ENCODE data around the gene RTP3.

DNA sequence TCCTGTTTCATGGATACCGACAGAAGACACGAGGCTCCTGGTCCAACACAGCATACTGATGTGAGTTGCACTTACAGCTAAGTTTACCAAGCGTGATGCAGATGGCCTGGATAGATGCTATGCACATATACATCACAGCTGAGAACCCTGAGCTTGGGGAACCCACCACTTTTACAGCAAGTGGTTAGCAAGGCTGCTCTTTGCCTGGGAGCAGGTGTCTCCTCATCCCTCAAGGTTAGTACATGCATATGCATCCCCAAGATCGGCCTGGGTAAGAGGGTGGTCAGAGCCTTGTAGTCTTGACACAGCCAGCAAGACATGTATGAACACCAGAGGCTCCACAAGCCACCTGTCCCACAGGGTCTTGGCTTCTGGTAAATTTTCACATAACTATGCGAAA lies 40.0 kb downstream of the RTP3 start:
- TF ChIP-seq EZH2phosphoT487 (IDR thresholded peaks at IDR 0.05; ENCODE audit: low read length) = no peak
- TF ChIP-seq, protein P1, sequence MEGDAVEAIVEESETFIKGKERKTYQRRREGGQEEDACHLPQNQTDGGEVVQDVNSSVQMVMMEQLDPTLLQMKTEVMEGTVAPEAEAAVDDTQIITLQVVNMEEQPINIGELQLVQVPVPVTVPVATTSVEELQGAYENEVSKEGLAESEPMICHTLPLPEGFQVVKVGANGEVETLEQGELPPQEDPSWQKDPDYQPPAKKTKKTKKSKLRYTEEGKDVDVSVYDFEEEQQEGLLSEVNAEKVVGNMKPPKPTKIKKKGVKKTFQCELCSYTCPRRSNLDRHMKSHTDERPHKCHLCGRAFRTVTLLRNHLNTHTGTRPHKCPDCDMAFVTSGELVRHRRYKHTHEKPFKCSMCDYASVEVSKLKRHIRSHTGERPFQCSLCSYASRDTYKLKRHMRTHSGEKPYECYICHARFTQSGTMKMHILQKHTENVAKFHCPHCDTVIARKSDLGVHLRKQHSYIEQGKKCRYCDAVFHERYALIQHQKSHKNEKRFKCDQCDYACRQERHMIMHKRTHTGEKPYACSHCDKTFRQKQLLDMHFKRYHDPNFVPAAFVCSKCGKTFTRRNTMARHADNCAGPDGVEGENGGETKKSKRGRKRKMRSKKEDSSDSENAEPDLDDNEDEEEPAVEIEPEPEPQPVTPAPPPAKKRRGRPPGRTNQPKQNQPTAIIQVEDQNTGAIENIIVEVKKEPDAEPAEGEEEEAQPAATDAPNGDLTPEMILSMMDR (IDR thresholded peaks at IDR 0.05; ENCODE audit: low read length) = no peak
- no peak for TF ChIP-seq EZH2 (optimal IDR thresholded peaks at IDR 0.05; ENCODE audit: low read depth, low read length)

Measured in MM.1S (cell line).